K562 (cell line): ENCODE data around the gene KCNE1.

ENCODE experiments used
- ATF7 ChIP-seq: fragments of 450-650 bp; IDR thresholded peaks from 2 replicates; pipeline ENCODE4 v1.7.1; 2014; ENCODE audit warnings: mild to moderate bottlenecking, moderate library complexity
- ESRRA ChIP-seq: fragments of 450-650 bp; IDR thresholded peaks from 2 replicates; pipeline ENCODE4 v1.6.1; 2014; ENCODE audit warnings: low read depth, mild to moderate bottlenecking, moderate library complexity, borderline replicate concordance
- KDM1A ChIP-seq, 2 experiments: fragments of 450-650 bp; IDR thresholded peaks; 2 replicates each; pipeline ENCODE4 v1.6.1; 2016; ENCODE audit warnings: mild to moderate bottlenecking in 2 of 2
- LARP7 ChIP-seq: fragments of 450-650 bp; IDR thresholded peaks from 2 replicates; pipeline ENCODE4 v1.6.1; 2016
- MAZ ChIP-seq, 2 experiments: fragments of 450-650 bp in 1 of 2; sonication (generic) in 1 of 2; formaldehyde crosslinking; IDR thresholded peaks in 1 of 2; conservative IDR thresholded peaks in 1 of 2; 2 replicates each; pipeline versions ENCODE4 v1.4.0 to v1.5.0; 2020; ENCODE audit warnings: mild to moderate bottlenecking in 1 of 2, missing genetic modification reagents in 1 of 2
- MYC ChIP-seq, 2 experiments: fragments of 250-450 bp in 1 of 2; sonication (Bioruptor Pico) in 1 of 2; IDR thresholded peaks; 2 replicates each; pipeline versions ENCODE4 v1.5.1 to v1.6.1; 2012 to 2021; ENCODE audit warnings: low read depth in 2 of 2, borderline replicate concordance in 1 of 2, improper control_type of control experiment in 1 of 2, low read length in 1 of 2, mild to moderate bottlenecking in 1 of 2, moderate library complexity in 1 of 2
- POLR2A ChIP-seq: fragments of 450-650 bp; conservative IDR thresholded peaks from 2 replicates; pipeline ENCODE4 v1.6.1; 2016
- POLR2AphosphoS5 ChIP-seq: IDR thresholded peaks from 2 replicates; pipeline ENCODE4 v1.6.1; 2011; ENCODE audit warnings: mild to moderate bottlenecking, low read depth, low read length, moderate library complexity; ENCODE audit not compliant: control insufficient read depth, insufficient read depth
- RAD21 ChIP-seq, 2 experiments: fragments of 250-450 bp in 1 of 2; fragments of 450-650 bp in 1 of 2; sonication (Bioruptor Pico) in 1 of 2; formaldehyde crosslinking in 1 of 2; IDR thresholded peaks in 1 of 2; conservative IDR thresholded peaks in 1 of 2; 2 replicates each; pipeline versions ENCODE4 v1.4.0 to v1.8.0; 2020 to 2022; ENCODE audit warnings: mild to moderate bottlenecking in 2 of 2, moderate library complexity in 1 of 2
- RBFOX2 ChIP-seq: fragments of 200-400 bp; formaldehyde crosslinking; IDR thresholded peaks from 2 replicates; pipeline ENCODE4 v1.6.1; 2017; ENCODE audit warnings: low read depth, mild to moderate bottlenecking, low read length, moderate library complexity
- SMAD1 ChIP-seq: fragments of 150-350 bp; IDR thresholded peaks from 2 replicates; pipeline ENCODE4 v1.6.1; 2014; ENCODE audit warnings: low read length, low read depth; ENCODE audit not compliant: partially characterized antibody
- YY1 ChIP-seq, 3 experiments: IDR thresholded peaks; 2 replicates each; pipeline ENCODE4 v1.6.1; 2011; ENCODE audit warnings: low read length in 2 of 3, mild to moderate bottlenecking in 2 of 3, moderate library complexity in 2 of 3, borderline replicate concordance in 1 of 3, control low read depth in 1 of 3, low read depth in 1 of 3; ENCODE audit not compliant: insufficient read depth in 3 of 3, insufficient replicate concordance in 2 of 3, control insufficient read depth in 1 of 3, insufficient read length in 1 of 3; ENCODE audit errors: extremely low read depth in 1 of 3
- ZSCAN29 ChIP-seq: fragments of 450-650 bp; IDR thresholded peaks from 2 replicates; pipeline ENCODE4 v1.6.1; 2017
- TF ChIP-seq, protein P1 (sequence below): sonication (generic); formaldehyde crosslinking; IDR thresholded peaks from 2 replicates; pipeline ENCODE4 v1.8.0; 2022; ENCODE audit warnings: mild to moderate bottlenecking, missing genetic modification reagents

DNA sequence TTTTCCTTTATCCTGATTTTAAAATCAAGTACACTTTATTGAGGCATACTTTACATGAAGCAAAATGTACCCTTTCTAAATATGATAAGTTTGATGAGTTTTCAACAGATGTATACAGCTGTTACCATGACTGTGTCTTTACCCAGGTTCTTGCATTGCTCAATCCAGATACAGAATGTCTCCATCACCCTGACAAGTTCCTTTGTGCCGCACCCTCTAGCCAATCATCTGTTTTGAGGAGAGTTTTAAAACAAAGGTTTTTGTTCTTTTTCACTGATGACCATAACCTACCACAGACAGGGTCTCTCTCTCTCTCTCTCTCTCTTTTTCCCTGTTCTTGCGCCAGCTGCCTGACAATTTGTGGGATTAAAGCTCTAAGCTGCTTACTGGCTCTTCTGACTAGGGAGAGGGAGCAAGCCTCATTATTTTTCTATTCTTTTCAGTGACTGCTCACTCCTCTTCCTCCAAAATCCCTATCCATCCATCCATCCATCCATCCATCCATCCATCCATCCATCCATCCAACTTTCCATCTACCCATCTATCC, 1.2 kb upstream of the KCNE1 start:
- TF ChIP-seq RBFOX2 = no peak
- no peak for TF ChIP-seq LARP7
- TF ChIP-seq MYC (IDR thresholded peaks at IDR 0.05; ENCODE audit: low read depth, low read length) = no peak
- TF ChIP-seq MYC (CRISPR knock-in tag; IDR thresholded peaks at IDR 0.05; ENCODE audit: borderline replicate concordance, low read depth) = no peak
- TF ChIP-seq MAZ (CRISPR knock-in tag; conservative IDR thresholded peaks at IDR 0.05 in 1 of 2, IDR thresholded peaks at IDR 0.05 in 1 of 2) = no peak
- no peak for TF ChIP-seq KDM1A (IDR thresholded peaks at IDR 0.05)
- TF ChIP-seq SMAD1 = no peak
- TF ChIP-seq, protein P1, sequence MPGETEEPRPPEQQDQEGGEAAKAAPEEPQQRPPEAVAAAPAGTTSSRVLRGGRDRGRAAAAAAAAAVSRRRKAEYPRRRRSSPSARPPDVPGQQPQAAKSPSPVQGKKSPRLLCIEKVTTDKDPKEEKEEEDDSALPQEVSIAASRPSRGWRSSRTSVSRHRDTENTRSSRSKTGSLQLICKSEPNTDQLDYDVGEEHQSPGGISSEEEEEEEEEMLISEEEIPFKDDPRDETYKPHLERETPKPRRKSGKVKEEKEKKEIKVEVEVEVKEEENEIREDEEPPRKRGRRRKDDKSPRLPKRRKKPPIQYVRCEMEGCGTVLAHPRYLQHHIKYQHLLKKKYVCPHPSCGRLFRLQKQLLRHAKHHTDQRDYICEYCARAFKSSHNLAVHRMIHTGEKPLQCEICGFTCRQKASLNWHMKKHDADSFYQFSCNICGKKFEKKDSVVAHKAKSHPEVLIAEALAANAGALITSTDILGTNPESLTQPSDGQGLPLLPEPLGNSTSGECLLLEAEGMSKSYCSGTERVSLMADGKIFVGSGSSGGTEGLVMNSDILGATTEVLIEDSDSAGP = no peak
- no peak for TF ChIP-seq POLR2AphosphoS5
- TF ChIP-seq ZSCAN29 = no peak
- no peak for TF ChIP-seq RAD21 (CRISPR knock-in tag; conservative IDR thresholded peaks at IDR 0.05 in 1 of 2, IDR thresholded peaks at IDR 0.05 in 1 of 2)
- no peak for TF ChIP-seq ATF7
- TF ChIP-seq YY1 (IDR thresholded peaks at IDR 0.05; ENCODE audit: borderline replicate concordance in 1 of 3, control insufficient read depth in 1 of 3, extremely low read depth in 1 of 3, insufficient read depth in 3 of 3, insufficient read length in 1 of 3, insufficient replicate concordance in 2 of 3, low read depth in 1 of 3, low read length in 2 of 3) = no peak
- TF ChIP-seq ESRRA = no peak
- TF ChIP-seq POLR2A = no peak
